H9 (cell line): ENCODE measurements around the gene CCNJL. TPM values are rescaled to one million over a fixed set of nuclear protein-coding genes. Genes with fewer than 3 reads are reported as not detected.

Experiments
- DNase-seq: peaks from one replicate; pipeline ENCODE4 v3.0.0-alpha.2; 2017
- H2AFZ ChIP-seq: one replicate; pipeline ENCODE4 v1.6.1; 2013; ENCODE audit warnings: mild to moderate bottlenecking, low read length, control low read depth, moderate library complexity
- H2AK5ac ChIP-seq: 2 replicates; pipeline ENCODE4 v1.6.1; 2013; ENCODE audit warnings: low read length, control low read depth, mixed read lengths; ENCODE audit not compliant: insufficient read length
- H2BK120ac ChIP-seq: one replicate; pipeline ENCODE4 v1.6.1; 2013; ENCODE audit warnings: low read depth, mild to moderate bottlenecking, low read length, control low read depth, inconsistent platforms; ENCODE audit not compliant: poor library complexity, severe bottlenecking
- H2BK12ac ChIP-seq: 2 replicates; pipeline ENCODE4 v1.6.1; 2013; ENCODE audit warnings: low read length, control low read depth, mixed read lengths, low read depth; ENCODE audit not compliant: insufficient read length
- H2BK15ac ChIP-seq: 2 replicates; pipeline ENCODE4 v1.6.1; 2013; ENCODE audit warnings: low read depth, low read length, control low read depth
- H2BK20ac ChIP-seq: one replicate; pipeline ENCODE4 v1.6.1; 2013; ENCODE audit warnings: low read depth, mild to moderate bottlenecking, low read length, control low read depth, inconsistent platforms; ENCODE audit not compliant: poor library complexity, severe bottlenecking
- H2BK5ac ChIP-seq: 2 replicates; pipeline ENCODE4 v1.6.1; 2013; ENCODE audit warnings: low read length, control low read depth, mixed read lengths; ENCODE audit not compliant: insufficient read length
- H3K14ac ChIP-seq: 2 replicates; pipeline ENCODE4 v1.6.1; 2013; ENCODE audit warnings: low read length, control low read depth; ENCODE audit not compliant: insufficient read depth
- H3K18ac ChIP-seq: 2 replicates; pipeline ENCODE4 v1.6.1; 2013; ENCODE audit warnings: low read depth, mild to moderate bottlenecking, mixed read lengths, low read length, control low read depth; ENCODE audit not compliant: insufficient read length
- H3K23ac ChIP-seq: 2 replicates; pipeline ENCODE4 v1.6.1; 2013; ENCODE audit warnings: low read length, control low read depth, mixed read lengths, low read depth; ENCODE audit not compliant: insufficient read length
- H3K23me2 ChIP-seq: 2 replicates; pipeline ENCODE4 v1.6.1; 2013; ENCODE audit warnings: low read depth, mild to moderate bottlenecking, mixed read lengths, low read length, control low read depth; ENCODE audit not compliant: insufficient read length, poor library complexity, severe bottlenecking
- H3K27ac ChIP-seq: 2 replicates; pipeline ENCODE4 v1.5.1; 2013; ENCODE audit warnings: low read length, control low read depth, mixed read lengths, low read depth; ENCODE audit not compliant: insufficient read length
- H3K27me3 ChIP-seq: 2 replicates; pipeline ENCODE4 v1.6.1; 2013; ENCODE audit warnings: low read length, control low read depth, inconsistent platforms; ENCODE audit not compliant: insufficient read depth
- H3K4ac ChIP-seq: 2 replicates; pipeline ENCODE4 v1.6.1; 2013; ENCODE audit warnings: low read depth, mild to moderate bottlenecking, control low read depth, inconsistent platforms, low read length, moderate library complexity
- H3K4me1 ChIP-seq: 2 replicates; pipeline ENCODE4 v1.6.1; 2013; ENCODE audit warnings: low read length, control low read depth, inconsistent platforms; ENCODE audit not compliant: insufficient read depth
- H3K4me2 ChIP-seq: 2 replicates; pipeline ENCODE4 v1.6.1; 2013; ENCODE audit warnings: low read length, control low read depth, mixed read lengths; ENCODE audit not compliant: insufficient read length, insufficient read depth
- H3K56ac ChIP-seq: 2 replicates; pipeline ENCODE4 v1.6.1; 2013; ENCODE audit warnings: low read depth, mild to moderate bottlenecking, mixed read lengths, low read length, control low read depth; ENCODE audit not compliant: insufficient read length
- H3K79me1 ChIP-seq: 2 replicates; pipeline ENCODE4 v1.6.1; 2013; ENCODE audit warnings: low read depth, mild to moderate bottlenecking, moderate library complexity, low read length, control low read depth, inconsistent platforms; ENCODE audit not compliant: insufficient read depth, poor library complexity, severe bottlenecking
- H3K79me2 ChIP-seq: 2 replicates; pipeline ENCODE4 v1.6.1; 2013; ENCODE audit warnings: low read length, control low read depth, inconsistent platforms; ENCODE audit not compliant: insufficient read depth
- H3K9ac ChIP-seq: 2 replicates; pipeline ENCODE4 v1.6.1; 2013; ENCODE audit warnings: low read length, control low read depth, mixed read lengths; ENCODE audit not compliant: insufficient read length; ENCODE audit errors: extremely low read depth
- H3K9me3 ChIP-seq: one replicate; pipeline ENCODE4 v1.6.1; 2013; ENCODE audit warnings: low read depth, low read length, inconsistent platforms; ENCODE audit not compliant: control insufficient read depth
- H3T11ph ChIP-seq: one replicate; pipeline ENCODE4 v1.6.1; 2013; ENCODE audit warnings: mild to moderate bottlenecking, low read length, control low read depth, inconsistent platforms
- H4K20me1 ChIP-seq: one replicate; pipeline ENCODE4 v1.6.1; 2013; ENCODE audit not compliant: control insufficient read depth, insufficient read length, insufficient read depth
- H4K5ac ChIP-seq: 2 replicates; pipeline ENCODE4 v1.6.1; 2013; ENCODE audit warnings: low read depth, mild to moderate bottlenecking, mixed read lengths, low read length, control low read depth; ENCODE audit not compliant: insufficient read length
- H4K8ac ChIP-seq: replicated peaks from 2 replicates; pipeline ENCODE4 v1.6.1; 2013; ENCODE audit warnings: low read length, control low read depth, mixed read lengths, low read depth; ENCODE audit not compliant: insufficient read length
- H4K91ac ChIP-seq: 2 replicates; pipeline ENCODE4 v1.6.1; 2013; ENCODE audit warnings: low read depth, mild to moderate bottlenecking, moderate library complexity, mixed read lengths, low read length, control low read depth; ENCODE audit not compliant: insufficient read length
- H3K27ac Mint-ChIP-seq, 3 experiments: 2 replicates in 2 of 3; 3 replicates in 1 of 3; pipeline ENCODE4 v1.8.0; 2020 to 2021; ENCODE audit warnings: mixed read lengths in 3 of 3, mild to moderate bottlenecking in 1 of 3, moderate library complexity in 1 of 3
- H3K27me3 Mint-ChIP-seq: 2 replicates; pipeline ENCODE4 v1.8.0; 2021; ENCODE audit warnings: low read depth, mild to moderate bottlenecking, moderate library complexity, mixed read lengths
- H3K36me3 Mint-ChIP-seq, 3 experiments: 2 replicates in 2 of 3; 3 replicates in 1 of 3; pipeline ENCODE4 v1.8.0; 2020 to 2021; ENCODE audit warnings: low read depth in 3 of 3, mixed read lengths in 3 of 3; ENCODE audit not compliant: insufficient read depth in 1 of 3
- H3K4me1 Mint-ChIP-seq, 2 experiments: 2 replicates each; pipeline ENCODE4 v1.8.0; 2020; ENCODE audit warnings: mixed read lengths in 2 of 2
- H3K4me3 Mint-ChIP-seq, 2 experiments: 2 replicates in 1 of 2; 3 replicates in 1 of 2; pipeline ENCODE4 v1.8.0; 2020 to 2021; ENCODE audit warnings: mild to moderate bottlenecking in 2 of 2, mixed read lengths in 2 of 2, moderate library complexity in 1 of 2
- H3K9me3 Mint-ChIP-seq, 2 experiments: 2 replicates in 1 of 2; 3 replicates in 1 of 2; pipeline ENCODE4 v1.8.0; 2020; ENCODE audit warnings: mild to moderate bottlenecking in 2 of 2, mixed read lengths in 2 of 2, moderate library complexity in 1 of 2
- WGBS: extraction: QIAGEN DNeasy Blood & Tissue Kit; methylation state at CpG from one replicate; pipeline ENCODE4 v1.1.7; 2013; ENCODE audit warnings: missing lambda C conversion rate, low lambda C conversion rate, mixed read lengths; ENCODE audit not compliant: insufficient read length; ENCODE audit errors: extremely low coverage; 5-methylcytosine and 5-hydroxymethylcytosine counted together
- total RNA-seq: library from RNA; stranded (reverse); gene quantifications from 2 replicates; pipeline ENCODE4 v1.2.1, GENCODE V29; 2021
- TF ChIP-seq, protein P1 (sequence below): fragments of 200-600 bp; sonication (generic); conservative IDR thresholded peaks from 3 replicates; pipeline ENCODE4 v1.8.0; 2021; ENCODE audit warnings: antibody characterized with exemption, mild to moderate bottlenecking

The CCNJL gene
- total RNA-seq, 1 experiment from 2014 or later, result 26.9 TPM

DNA sequence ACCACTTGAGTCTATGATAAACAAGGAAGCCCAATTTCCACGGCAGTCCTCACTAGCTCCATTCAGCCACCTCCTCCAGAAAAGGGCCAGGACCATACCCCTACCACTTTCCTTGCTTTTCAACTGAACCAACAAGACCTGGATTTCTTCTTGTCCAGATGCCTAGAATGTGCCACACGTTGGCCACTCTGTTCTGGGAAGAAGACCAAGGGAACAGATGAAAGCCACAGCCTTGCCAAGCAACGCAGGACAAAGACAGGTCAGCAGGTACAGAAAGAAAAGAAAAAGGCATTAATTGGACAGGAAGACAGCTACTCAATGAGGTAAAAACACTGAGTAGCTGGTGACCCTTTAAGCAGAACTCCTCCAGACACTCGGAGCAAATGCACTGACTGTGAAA, 2.2 kb downstream of the CCNJL start:
- no peak overlapping the region for H3K9ac ChIP-seq
- H4K8ac ChIP-seq, result no peak overlapping the region
- H3K79me1 ChIP-seq, result peaks cover 3% of the 10 kb centered on the region
- peaks cover 2% of the 10 kb centered on the region for H4K20me1 ChIP-seq
- H3K27me3 Mint-ChIP-seq, result no peaks in the 10 kb centered on the region; the same call in 1 of the 2 replicates
- H2AFZ ChIP-seq, result no peak overlapping the region
- H4K91ac ChIP-seq, result no peak overlapping the region
- H2BK120ac ChIP-seq, result no peak overlapping the region
- peaks cover 37 to 42% of the 10 kb centered on the region in 2 experiments for H3K4me1 Mint-ChIP-seq
- TF ChIP-seq, protein P1, sequence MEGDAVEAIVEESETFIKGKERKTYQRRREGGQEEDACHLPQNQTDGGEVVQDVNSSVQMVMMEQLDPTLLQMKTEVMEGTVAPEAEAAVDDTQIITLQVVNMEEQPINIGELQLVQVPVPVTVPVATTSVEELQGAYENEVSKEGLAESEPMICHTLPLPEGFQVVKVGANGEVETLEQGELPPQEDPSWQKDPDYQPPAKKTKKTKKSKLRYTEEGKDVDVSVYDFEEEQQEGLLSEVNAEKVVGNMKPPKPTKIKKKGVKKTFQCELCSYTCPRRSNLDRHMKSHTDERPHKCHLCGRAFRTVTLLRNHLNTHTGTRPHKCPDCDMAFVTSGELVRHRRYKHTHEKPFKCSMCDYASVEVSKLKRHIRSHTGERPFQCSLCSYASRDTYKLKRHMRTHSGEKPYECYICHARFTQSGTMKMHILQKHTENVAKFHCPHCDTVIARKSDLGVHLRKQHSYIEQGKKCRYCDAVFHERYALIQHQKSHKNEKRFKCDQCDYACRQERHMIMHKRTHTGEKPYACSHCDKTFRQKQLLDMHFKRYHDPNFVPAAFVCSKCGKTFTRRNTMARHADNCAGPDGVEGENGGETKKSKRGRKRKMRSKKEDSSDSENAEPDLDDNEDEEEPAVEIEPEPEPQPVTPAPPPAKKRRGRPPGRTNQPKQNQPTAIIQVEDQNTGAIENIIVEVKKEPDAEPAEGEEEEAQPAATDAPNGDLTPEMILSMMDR, result no peak
- WGBS, result no CpG with 5 or more reads among the region's 4 CpGs
- no peak overlapping the region for H3K4ac ChIP-seq
- no peak overlapping the region for H3K27ac Mint-ChIP-seq
- H3K36me3 Mint-ChIP-seq, result peaks cover 34 to 39% (median 37%) of the 10 kb centered on the region in 3 experiments; a peak in 6 of 7 replicates
- no peak overlapping the region for H3K27ac ChIP-seq
- H3K23me2 ChIP-seq, result peaks cover 12% of the 10 kb centered on the region
- H3K4me1 ChIP-seq, result peaks cover 7% of the 10 kb centered on the region; the same call in 1 of the 2 replicates
- H3K27me3 ChIP-seq, result no peaks in the 10 kb centered on the region
- H2BK20ac ChIP-seq, result no peak overlapping the region
- H2BK15ac ChIP-seq, result no peak overlapping the region
- H3K4me3 Mint-ChIP-seq, result peak overlapping the region in 1 of 2 experiments; percentile 94; a peak in 2 of 5 replicates
- no peaks in the 10 kb centered on the region for H3K9me3 ChIP-seq
- no peak for DNase-seq
- H3K9me3 Mint-ChIP-seq, result no peaks in the 10 kb centered on the region; a peak in 3 of 5 replicates
- no peak overlapping the region for H2BK5ac ChIP-seq
- H3K23ac ChIP-seq, result no peak overlapping the region
- no peak overlapping the region for H3T11ph ChIP-seq
- peak overlapping the region; percentile 84 for H3K4me2 ChIP-seq
- no peak overlapping the region for H2BK12ac ChIP-seq
- no peak overlapping the region for H3K56ac ChIP-seq
- no peak overlapping the region for H3K14ac ChIP-seq
- peaks cover 11% of the 10 kb centered on the region; the same call in 1 of the 2 replicates for H3K79me2 ChIP-seq
- no peak overlapping the region for H2AK5ac ChIP-seq
- no peak overlapping the region for H4K5ac ChIP-seq
- H3K18ac ChIP-seq, result no peak overlapping the region
